Ovary (tissue), 1 donor: Measurements from ENCODE around the gene BTBD9.

Experiments used
- EP300 ChIP-seq: sonication (generic); formaldehyde crosslinking; IDR thresholded peaks from one replicate; pipeline ENCODE4 v1.6.1; 2017; ENCODE audit warnings: antibody characterized with exemption
- POLR2A ChIP-seq: fragments of 450-650 bp; IDR thresholded peaks from one replicate; pipeline ENCODE4 v1.6.1; 2017; ENCODE audit warnings: antibody characterized with exemption, mild to moderate bottlenecking, moderate library complexity

DNA sequence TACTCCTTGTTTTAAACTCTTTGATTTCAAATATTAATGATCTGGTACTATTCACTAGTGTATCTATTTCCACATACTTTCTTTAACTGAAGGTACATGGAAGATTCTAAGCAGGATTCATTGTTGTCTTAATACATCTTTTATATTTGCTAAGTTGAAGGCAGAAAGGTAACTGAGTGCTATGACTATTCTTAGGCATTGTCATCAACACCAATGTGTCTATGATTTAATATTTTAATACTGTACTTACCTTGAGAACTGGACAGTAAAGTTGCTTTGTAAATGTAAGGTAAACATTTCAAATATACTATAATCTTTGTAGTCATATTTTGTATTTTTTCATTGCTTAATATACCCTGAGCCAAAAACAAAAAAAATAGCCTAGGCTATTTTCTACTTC lies 8.9 kb upstream of the BTBD9 start:
- TF ChIP-seq EP300 (no peak), POLR2A (no peak)
